Spleen (tissue), 11 donors: ENCODE results near the gene TNS1. TPM values are rescaled to one million over a fixed set of nuclear protein-coding genes. Genes with fewer than 3 reads are reported as not detected.

Experiments used
- DNase-seq: peaks from one replicate; pipeline ENCODE4 v3.0.0-alpha.2; 2020
- H3K27ac ChIP-seq, 8 donors: fragments of 200-600 bp; sonication (generic) in 7 of 8; 1 replicate in 4 of 8; 2 replicates in 4 of 8; pipeline versions ENCODE4 v1.5.0 to v1.8.0; 2016 to 2021; ENCODE audit warnings: inconsistent platforms in 4 of 8, mild to moderate bottlenecking in 4 of 8, moderate library complexity in 1 of 8
- H3K27me3 ChIP-seq, 7 donors: fragments of 200-600 bp; sonication (generic) in 6 of 7; replicated peaks in 1 of 7; 1 replicate in 4 of 7; 2 replicates in 3 of 7; pipeline versions ENCODE4 v1.5.0 to v1.8.0; 2016 to 2021; ENCODE audit warnings: inconsistent platforms in 3 of 7, mild to moderate bottlenecking in 1 of 7
- H3K36me3 ChIP-seq, 6 donors: fragments of 200-600 bp; sonication (generic) in 5 of 6; 1 replicate in 4 of 6; 2 replicates in 2 of 6; pipeline versions ENCODE4 v1.5.0 to v1.8.0; 2016 to 2021; ENCODE audit warnings: inconsistent platforms in 2 of 6
- H3K4me1 ChIP-seq, 6 donors: fragments of 200-600 bp; sonication (generic) in 5 of 6; 1 replicate in 3 of 6; 2 replicates in 3 of 6; pipeline versions ENCODE4 v1.5.0 to v1.8.0; 2016 to 2021; ENCODE audit warnings: inconsistent platforms in 3 of 6
- H3K4me3 ChIP-seq, 8 donors: fragments of 200-600 bp; sonication (generic) in 7 of 8; 1 replicate in 4 of 8; 2 replicates in 4 of 8; pipeline versions ENCODE4 v1.5.0 to v1.8.0; 2016 to 2021; ENCODE audit warnings: inconsistent platforms in 4 of 8, mild to moderate bottlenecking in 4 of 8, moderate library complexity in 2 of 8
- H3K9me3 ChIP-seq, 8 donors: fragments of 200-600 bp; sonication (generic) in 7 of 8; 1 replicate in 4 of 8; 2 replicates in 4 of 8; pipeline versions ENCODE4 v1.5.0 to v1.8.0; 2016 to 2021; ENCODE audit warnings: inconsistent platforms in 4 of 8
- CTCF ChIP-seq, 11 experiments: fragments of 200-600 bp in 7 of 11; fragments of 450-650 bp in 4 of 11; sonication (generic) in 4 of 11; IDR thresholded peaks in 8 of 11; conservative IDR thresholded peaks in 3 of 11; 1 replicate in 7 of 11; 2 replicates in 4 of 11; pipeline versions ENCODE4 v1.4.0 to v1.8.0; 2016 to 2021; ENCODE audit warnings: antibody characterized with exemption in 11 of 11, inconsistent platforms in 4 of 11, mild to moderate bottlenecking in 1 of 11
- POLR2A ChIP-seq, 3 donors: fragments of 450-650 bp; IDR thresholded peaks; one replicate each; pipeline ENCODE4 v1.5.1; 2017; ENCODE audit warnings: antibody characterized with exemption in 3 of 3, mild to moderate bottlenecking in 1 of 3
- POLR2AphosphoS5 ChIP-seq, 3 donors: sonication (generic); formaldehyde crosslinking; IDR thresholded peaks; one replicate each; pipeline ENCODE4 v1.5.1; 2017; ENCODE audit warnings: antibody characterized with exemption in 3 of 3
- WGBS, 5 donors: extraction: QIAGEN DNeasy Blood & Tissue Kit in 3 of 5; methylation state at CpG; one replicate each; pipeline versions ENCODE4 v1.1.5 to v1.1.7; 2013 to 2018; 5-methylcytosine and 5-hydroxymethylcytosine counted together
- intact Hi-C: fragments of 100-400 bp; cut with DNase I; formaldehyde crosslinking; loops from one replicate; pipeline ENCODE4 v1.15.0; 2023; ENCODE audit warnings: low total_unique reads
- polyA plus RNA-seq, 3 donors: library from polyadenylated mRNA; stranded (reverse); fragments of 200-250 nt; gene quantifications; one replicate each; pipeline ENCODE4 v1.2.1, GENCODE V29; 2013
- total RNA-seq, 7 donors: library from RNA; depleted of rRNA in 3 of 7; stranded (reverse); fragments of >200 nt in 3 of 7; fragmentation: NEBNext Ultra II Directional in 4 of 7; extraction: Animal tissue kit (Norgen Biotek cat#: 25700) in 4 of 7; gene quantifications; one replicate each; pipeline versions ENCODE4 v1.1.0 to v1.2.1, GENCODE V29; 2016 to 2021
- donor health status: healthy with polysubstance abuse.
- donor health status: DM: no; HTN: no; CAD: no; lungs with moderate emphysema.
- donor health status: DM: no; HTN: no; CAD: no.
- donor health status: Bipolar disorder and iron deficiency.
- donor health status: healthy.
- donor health status: DM: no; HTN: no; CAD: no.
- donor health status: DM: yes; HTN: yes; CAD: no.

TNS1 gene
- total and polyA plus RNA-seq, 10 donors, result 6.9 to 580 (median 246) TPM

GRCh38 chr2:217916504-217917254 is 86.1 kb downstream of the TNS1 start:
- no peak for DNase-seq
- H3K9me3 ChIP-seq, result no peaks in the 10 kb centered on the region
- intact Hi-C loops, result no loop called here
- H3K27ac ChIP-seq, result peak overlapping the region in 6 of 8 donors; percentile 47 to 88 (median 82)
- TF ChIP-seq POLR2AphosphoS5 (IDR thresholded peaks at IDR 0.05) (peak; percentile 22 to 52 (median 48)), CTCF (IDR thresholded peaks at IDR 0.05 in 8 of 11, conservative IDR thresholded peaks at IDR 0.05 in 3 of 11) (no peak)
- H3K4me1 ChIP-seq, result peaks cover 55 to 100% (median 92%) of the 10 kb centered on the region in 6 donors
- WGBS, 5 donors, result 49 to 59% (median 55%) methylated on average over 10 of the region's 10 CpGs
- peaks cover 0 to 44% (median 3%) of the 10 kb centered on the region in 6 donors for H3K36me3 ChIP-seq
- H3K27me3 ChIP-seq, result no peaks in the 10 kb centered on the region
- H3K4me3 ChIP-seq, result peak overlapping the region in 1 of 8 donors; percentile 11

GRCh38 chr2:217915706-217916105 is 87.1 kb downstream of the TNS1 start:
- Histone ChIP-seq H3K36me3 (peaks cover 0 to 44% (median 3%) of the 10 kb centered on the region in 6 donors), H3K4me3 (no peak overlapping the region), H3K27ac (peak overlapping the region in 7 of 8 donors; percentile 46 to 88 (median 80)), H3K27me3 (no peaks in the 10 kb centered on the region), H3K9me3 (no peaks in the 10 kb centered on the region), H3K4me1 (peaks cover 64 to 100% (median 94%) of the 10 kb centered on the region in 6 donors)
- DNase-seq, result no peak
- TF ChIP-seq POLR2AphosphoS5 (IDR thresholded peaks at IDR 0.05), result peak in 2 of 3 donors; percentile 51 to 67
- TF ChIP-seq POLR2A (IDR thresholded peaks at IDR 0.05), result no peak
- 46 to 75% (median 71%) methylated on average over 5 of the region's 5 CpGs for WGBS, 5 donors
- intact Hi-C loops, result no loop called here

- Histone ChIP-seq H3K4me1 (peaks cover 66 to 100% (median 92%) of the 10 kb centered on the region in 6 donors), H3K36me3 (peaks cover 0 to 43% (median 3%) of the 10 kb centered on the region in 6 donors), H3K9me3 (no peaks in the 10 kb centered on the region), H3K27ac (peak overlapping the region in 7 of 8 donors; percentile 2 to 88 (median 80)), H3K4me3 (no peak overlapping the region), H3K27me3 (no peaks in the 10 kb centered on the region)
- intact Hi-C loops, result no loop called here
- WGBS, 5 donors, result 78 to 92% (median 80%) methylated on average over 9 of the region's 9 CpGs
- no peak for DNase-seq
- TF ChIP-seq POLR2A (IDR thresholded peaks at IDR 0.05), result no peak
- TF ChIP-seq POLR2AphosphoS5 (IDR thresholded peaks at IDR 0.05), result no peak
- no peak for TF ChIP-seq CTCF (IDR thresholded peaks at IDR 0.05 in 8 of 11, conservative IDR thresholded peaks at IDR 0.05 in 3 of 11)
Observed at GRCh38 chr2:217914878-217915277, 87.9 kb downstream of the TNS1 start.

GRCh38 chr2:217914078-217914477 is 88.7 kb downstream of the TNS1 start:
- intact Hi-C loops, result no loop called here
- WGBS, 5 donors, result 67 to 92% (median 84%) methylated on average over 1 of the region's 1 CpG
- no peak for DNase-seq
- no peaks in the 10 kb centered on the region for H3K27me3 ChIP-seq
- peak overlapping the region in 7 of 8 donors; percentile 46 to 88 (median 80) for H3K27ac ChIP-seq
- peaks cover 0 to 35% (median 0%) of the 10 kb centered on the region in 6 donors for H3K36me3 ChIP-seq
- H3K4me3 ChIP-seq, result no peak overlapping the region
- no peaks in the 10 kb centered on the region for H3K9me3 ChIP-seq
- no peak for TF ChIP-seq POLR2A (IDR thresholded peaks at IDR 0.05)
- TF ChIP-seq POLR2AphosphoS5 (IDR thresholded peaks at IDR 0.05), result no peak
- TF ChIP-seq CTCF (IDR thresholded peaks at IDR 0.05 in 8 of 11, conservative IDR thresholded peaks at IDR 0.05 in 3 of 11), result no peak
- H3K4me1 ChIP-seq, result peaks cover 63 to 100% (median 90%) of the 10 kb centered on the region in 6 donors
